GM12872 (cell line): ENCODE results near the gene EXOSC5.

ENCODE experiments used
- CTCF ChIP-seq: IDR thresholded peaks from 3 replicates; pipeline ENCODE4 v1.5.1; 2011; ENCODE audit warnings: low read depth, mild to moderate bottlenecking, low read length, moderate library complexity; ENCODE audit not compliant: insufficient read depth

The EXOSC5 gene

DNA sequence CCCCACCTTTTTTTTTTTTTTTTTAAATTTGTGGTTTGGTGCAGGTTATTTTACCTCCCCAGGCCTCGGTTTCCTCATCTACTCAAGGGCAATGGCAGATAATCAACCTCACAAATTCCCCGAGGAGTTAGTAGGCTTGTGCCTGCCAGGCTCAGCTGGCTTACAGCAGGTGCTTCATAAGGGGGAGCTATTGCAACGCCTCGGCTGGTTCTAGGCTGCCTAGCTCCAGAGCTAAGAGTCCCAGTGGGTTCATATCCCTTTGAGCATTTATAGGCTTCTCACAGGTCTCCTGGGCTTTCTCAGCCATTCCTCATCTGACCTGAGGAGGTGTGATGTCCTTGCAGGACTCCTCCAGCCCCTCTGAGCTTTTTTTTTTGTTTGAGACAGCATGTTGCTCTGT is 11.1 kb upstream of the EXOSC5 start:
- no peak for TF ChIP-seq CTCF

DNA sequence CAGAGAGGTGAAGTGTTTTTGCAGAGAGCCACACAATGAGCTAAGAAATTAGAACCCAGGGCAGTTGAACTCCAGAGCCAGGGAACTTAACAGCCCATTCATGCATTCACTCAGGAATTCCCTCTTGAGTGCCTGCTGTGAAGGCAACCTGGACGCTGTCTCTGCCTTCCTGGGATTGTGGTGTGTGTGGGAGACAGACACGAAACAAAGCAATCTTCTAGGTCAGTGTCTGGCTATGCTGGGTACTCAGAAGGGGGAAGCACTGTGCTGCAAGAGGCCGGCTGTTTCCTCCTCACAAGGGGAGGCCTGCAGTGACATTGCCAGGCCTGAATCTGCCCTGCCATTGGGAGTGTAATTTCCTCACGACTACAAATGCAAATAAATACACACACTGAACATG is 10.1 kb upstream of the EXOSC5 start:
- no peak for TF ChIP-seq CTCF

DNA sequence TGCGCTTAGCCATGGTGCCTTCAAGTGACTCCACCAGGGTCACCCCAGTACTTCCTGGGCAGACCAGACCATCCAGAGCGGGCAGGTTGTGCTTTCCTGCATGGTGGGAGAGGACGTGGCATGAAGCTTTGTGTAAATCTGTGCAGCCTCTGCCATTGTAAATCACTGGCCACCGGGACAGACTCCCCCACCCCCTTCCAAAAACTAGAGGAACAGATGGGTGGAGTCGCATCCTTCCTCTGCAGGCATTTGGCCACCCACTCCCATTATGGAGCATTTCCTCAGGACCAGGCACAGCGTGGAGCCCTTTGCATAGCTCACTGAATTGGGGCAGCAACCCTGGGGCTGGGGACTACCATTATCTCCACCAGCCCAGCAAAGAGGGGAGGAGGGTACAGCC is 8.6 kb upstream of the EXOSC5 start:
- no peak for TF ChIP-seq CTCF

- no peak for TF ChIP-seq CTCF
These were observed 6.2 kb upstream of the EXOSC5 start for GRCh38 chr19:41403181-41403970.

DNA sequence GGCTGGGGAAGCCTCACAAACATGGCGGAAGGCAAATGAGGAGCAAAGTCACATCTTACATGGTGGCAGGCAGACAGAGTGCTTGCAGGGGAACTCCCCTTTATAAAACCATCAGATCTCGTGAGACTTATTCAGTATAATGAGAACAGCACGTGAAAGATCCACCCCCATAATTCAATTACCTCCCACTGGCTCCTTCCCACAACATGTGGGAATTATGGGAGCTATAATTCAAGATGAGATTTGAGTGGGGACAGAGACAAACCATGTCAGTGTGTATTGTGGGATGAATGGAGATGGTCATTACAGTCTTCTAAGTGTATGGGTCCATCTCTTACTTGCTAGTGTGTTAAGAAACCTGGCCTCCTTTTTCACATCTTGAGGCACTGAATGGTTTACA is 4.9 kb upstream of the EXOSC5 start:
- no peak for TF ChIP-seq CTCF

DNA sequence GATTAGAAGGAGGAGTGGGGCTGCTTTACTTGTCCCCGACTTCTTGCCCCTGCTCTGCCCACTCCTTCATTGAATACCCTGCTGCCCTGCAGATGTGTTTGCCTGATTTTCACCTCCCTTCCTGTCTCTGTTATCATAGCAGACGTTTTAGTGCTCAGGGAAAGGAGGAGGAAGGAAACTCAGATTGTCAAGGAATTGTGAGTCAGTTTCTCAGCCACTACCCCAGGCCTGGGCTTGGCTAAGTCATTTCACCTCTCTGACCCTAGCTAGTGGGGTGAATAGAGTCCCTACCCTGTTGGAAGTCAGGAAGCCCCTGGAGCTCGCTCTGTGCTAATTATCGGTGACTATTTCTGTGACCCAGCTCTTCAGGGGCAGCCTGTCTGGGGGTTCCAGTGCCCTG is 4.3 kb upstream of the EXOSC5 start:
- no peak for TF ChIP-seq CTCF

GRCh38 chr19:41399525-41399924 is 2.4 kb upstream of the EXOSC5 start:
- TF ChIP-seq CTCF = no peak
